WTC11 (cell line): ENCODE data around the gene LPCAT3. TPM values are rescaled to one million over a fixed set of nuclear protein-coding genes. Genes with fewer than 3 reads are reported as not detected.

Experiments
- ATAC-seq: fragments of 200-7000 bp; cut with Tn5 transposase; 2 replicates; pipeline ENCODE4 v1.10.0; 2021; ENCODE audit warnings: mild to moderate bottlenecking, moderate library complexity
- CTCF ChIA-PET: fragments of 300-600 bp; sonication (Branson Sonifier 250); formaldehyde crosslinking; loops from one replicate; lab custom pipeline; 2021; ENCODE audit warnings: antibody characterized with exemption; lab: Charles Lee
- POLR2A ChIA-PET: fragments of 350-600 bp; sonication (Branson Sonifier 250); formaldehyde crosslinking; loops from one replicate; lab custom pipeline; 2021; ENCODE audit warnings: antibody characterized with exemption; lab: Charles Lee
- DNase-seq: peaks from one replicate; pipeline ENCODE4 v3.0.0; 2021; ENCODE audit warnings: low spot score
- H3K27ac Mint-ChIP-seq: 2 replicates; pipeline ENCODE4 v1.8.0; 2021; ENCODE audit warnings: mixed read lengths
- H3K27me3 Mint-ChIP-seq: 2 replicates; pipeline ENCODE4 v1.8.0; 2021; ENCODE audit warnings: low read depth, mild to moderate bottlenecking, moderate library complexity, mixed read lengths
- H3K36me3 Mint-ChIP-seq: 2 replicates; pipeline ENCODE4 v1.8.0; 2021; ENCODE audit warnings: mixed read lengths
- H3K4me1 Mint-ChIP-seq: 2 replicates; pipeline ENCODE4 v1.8.0; 2022; ENCODE audit warnings: mixed read lengths
- H3K4me3 Mint-ChIP-seq: 2 replicates; pipeline ENCODE4 v1.8.0; 2021; ENCODE audit warnings: mild to moderate bottlenecking, moderate library complexity, mixed read lengths
- H3K9me3 Mint-ChIP-seq: 2 replicates; pipeline ENCODE4 v1.8.0; 2021; ENCODE audit warnings: mixed read lengths
- ATF3 ChIP-seq: sonication (generic); formaldehyde crosslinking; conservative IDR thresholded peaks from 2 replicates; pipeline ENCODE4 v1.8.1; 2022; ENCODE audit warnings: mild to moderate bottlenecking, missing genetic modification reagents
- IRF1 ChIP-seq: sonication (generic); formaldehyde crosslinking; IDR thresholded peaks from 2 replicates; pipeline ENCODE4 v1.8.0; 2023; ENCODE audit warnings: missing genetic modification reagents
- IRF2 ChIP-seq: sonication (generic); formaldehyde crosslinking; IDR thresholded peaks from 2 replicates; pipeline ENCODE4 v1.8.0; 2022; ENCODE audit warnings: low read depth, missing genetic modification reagents, borderline replicate concordance
- MAX ChIP-seq: sonication (generic); formaldehyde crosslinking; IDR thresholded peaks from 2 replicates; pipeline ENCODE4 v1.8.0; 2022; ENCODE audit warnings: mild to moderate bottlenecking, missing genetic modification reagents
- MYBL2 ChIP-seq: sonication (generic); formaldehyde crosslinking; IDR thresholded peaks from 2 replicates; pipeline ENCODE4 v1.8.1; 2023; ENCODE audit warnings: mild to moderate bottlenecking, moderate library complexity, missing genetic modification reagents
- PREB ChIP-seq: sonication (generic); formaldehyde crosslinking; IDR thresholded peaks from 2 replicates; pipeline ENCODE4 v1.8.1; 2022; ENCODE audit warnings: mild to moderate bottlenecking, missing genetic modification reagents, moderate library complexity, borderline replicate concordance
- SMAD3 ChIP-seq: sonication (generic); formaldehyde crosslinking; IDR thresholded peaks from 2 replicates; pipeline ENCODE4 v1.8.0; 2022; ENCODE audit warnings: missing genetic modification reagents, mild to moderate bottlenecking, borderline replicate concordance
- ZNF138 ChIP-seq: sonication (generic); formaldehyde crosslinking; conservative IDR thresholded peaks from 2 replicates; pipeline ENCODE4 v1.8.1; 2022; ENCODE audit warnings: mild to moderate bottlenecking, moderate library complexity, missing genetic modification reagents
- ZNF281 ChIP-seq: sonication (generic); formaldehyde crosslinking; IDR thresholded peaks from 2 replicates; pipeline ENCODE4 v1.8.0; 2023; ENCODE audit warnings: mild to moderate bottlenecking, missing genetic modification reagents
- ZNF425 ChIP-seq: fragments of 250-450 bp; sonication (Bioruptor Pico); conservative IDR thresholded peaks from 2 replicates; pipeline ENCODE4 v1.9.0; 2021; ENCODE audit warnings: mild to moderate bottlenecking
- total RNA-seq: library from RNA; stranded (reverse); gene quantifications from 3 replicates; pipeline ENCODE4 v1.2.3, GENCODE V29; 2021

Gene LPCAT3
- total RNA-seq, 1 experiment from 2014 or later: 40.0 TPM

GRCh38 chr12:7005311-7005710, 13.0 kb downstream of the LPCAT3 start:
- ATAC-seq (no peak), DNase-seq (no peak)
- ChIA-PET POLR2A (interaction anchor here (0.6 kb wide), 1 partner anchor 13 kb away, joined by 3 read pairs; the partner anchor contains the start of gene LPCAT3), CTCF (interaction anchor here (1.2 to 1.3 kb wide), 2 partner anchors 13 to 104 kb away, joined by 3 to 4 read pairs; partner anchors contain the start of genes C1RL and LPCAT3)
- Mint-ChIP-seq H3K27ac (no peak overlapping the region), H3K4me3 (no peak overlapping the region), H3K27me3 (no peaks in the 10 kb centered on the region), H3K36me3 (peaks cover 10% of the 10 kb centered on the region; the same call in 1 of the 2 replicates), H3K9me3 (no peaks in the 10 kb centered on the region), H3K4me1 (no peaks in the 10 kb centered on the region)
- no peak for TF ChIP-seq ZNF425
- TF ChIP-seq, all 79 proteins: peak for 0

GRCh38 chr12:7004840-7005239, 13.4 kb downstream of the LPCAT3 start:
- no peak for DNase-seq
- TF ChIP-seq MAX (CRISPR knock-in tag) (no peak), PREB (CRISPR knock-in tag) (no peak), IRF1 (CRISPR knock-in tag) (no peak), ATF3 (CRISPR knock-in tag) (no peak), IRF2 (no peak), SMAD3 (CRISPR knock-in tag) (no peak), ZNF138 (CRISPR knock-in tag) (no peak)
- CTCF ChIA-PET: interaction anchor here (1.3 kb wide), 1 partner anchor 14 kb away, joined by 3 read pairs; the partner anchor contains the start of gene LPCAT3
- POLR2A ChIA-PET: no interaction called here
- no peaks in the 10 kb centered on the region for H3K9me3 Mint-ChIP-seq
- no peaks in the 10 kb centered on the region for H3K4me1 Mint-ChIP-seq
- H3K36me3 Mint-ChIP-seq: peaks cover 10% of the 10 kb centered on the region; the same call in 1 of the 2 replicates
- ATAC-seq: no peak
- no peaks in the 10 kb centered on the region for H3K27me3 Mint-ChIP-seq
- H3K4me3 Mint-ChIP-seq: no peak overlapping the region
- no peak overlapping the region for H3K27ac Mint-ChIP-seq

- TF ChIP-seq MYBL2 (CRISPR knock-in tag) (no peak), ZNF281 (no peak)
- Mint-ChIP-seq H3K4me3 (no peak overlapping the region), H3K27me3 (no peaks in the 10 kb centered on the region), H3K36me3 (peaks cover 7% of the 10 kb centered on the region; the same call in 1 of the 2 replicates), H3K4me1 (no peaks in the 10 kb centered on the region), H3K9me3 (no peaks in the 10 kb centered on the region), H3K27ac (no peak overlapping the region)
- DNase-seq (no peak), ATAC-seq (no peak)
- ChIA-PET POLR2A (interaction anchor here (0.7 kb wide), 1 partner anchor 52 kb away, joined by 5 read pairs; no protein-coding TSS in a partner anchor), CTCF (interaction anchor here (0.8 kb wide), 1 partner anchor 104 kb away, joined by 3 read pairs; no protein-coding TSS in a partner anchor)
These were observed 13.9 kb downstream of the LPCAT3 start for GRCh38 chr12:7004287-7004803.
